GM21786 (cell line): ENCODE results near the gene SDR42E2.
"Not testable (repeated sequence)": the region's sequence is repeated elsewhere in the genome, so short reads cannot be mapped to it uniquely, and the experiment has no call there.

Experiments used
- ATAC-seq: cut with Tn5 transposase; IDR thresholded peaks from one replicate; pipeline ENCODE4 v1.9.1; 2021; ENCODE audit not compliant: unreplicated experiment

The SDR42E2 gene

GRCh38 chr16:22210285-22210684 lies 48.0 kb downstream of the SDR42E2 start:
- ATAC-seq, result no peak

DNA sequence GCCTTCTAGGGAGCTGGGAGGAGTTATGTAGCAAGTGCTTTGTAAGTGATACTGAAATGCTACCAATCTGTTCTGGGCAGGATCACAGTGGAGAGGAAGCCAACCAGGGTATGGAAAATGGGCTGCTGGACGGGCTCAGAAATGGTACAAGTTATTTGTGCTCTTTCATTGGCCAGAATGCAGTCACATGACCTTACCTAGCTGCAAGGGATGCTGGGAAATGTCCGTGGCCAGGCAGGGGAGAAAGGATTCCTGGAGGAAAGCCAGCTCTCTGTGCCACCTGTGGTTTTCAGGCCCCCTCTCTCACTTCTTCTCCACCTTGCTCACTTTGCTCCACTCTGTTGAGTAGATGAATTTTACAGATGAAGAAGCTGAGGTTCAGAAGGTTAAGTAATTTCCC lies 48.5 kb downstream of the SDR42E2 start:
- ATAC-seq, result no peak

GRCh38 chr16:22213236-22213635 lies 50.9 kb downstream of the SDR42E2 start:
- ATAC-seq, result no peak

- ATAC-seq, result no peak
These were observed 51.5 kb downstream of the SDR42E2 start for GRCh38 chr16:22213801-22214200.

GRCh38 chr16:22214402-22214801 lies 52.1 kb downstream of the SDR42E2 start:
- ATAC-seq, result no peak

GRCh38 chr16:22214889-22215288 lies 52.6 kb downstream of the SDR42E2 start:
- ATAC-seq, result no peak

- no peak for ATAC-seq
These were observed 54.0 kb downstream of the SDR42E2 start for GRCh38 chr16:22216191-22216831.

DNA sequence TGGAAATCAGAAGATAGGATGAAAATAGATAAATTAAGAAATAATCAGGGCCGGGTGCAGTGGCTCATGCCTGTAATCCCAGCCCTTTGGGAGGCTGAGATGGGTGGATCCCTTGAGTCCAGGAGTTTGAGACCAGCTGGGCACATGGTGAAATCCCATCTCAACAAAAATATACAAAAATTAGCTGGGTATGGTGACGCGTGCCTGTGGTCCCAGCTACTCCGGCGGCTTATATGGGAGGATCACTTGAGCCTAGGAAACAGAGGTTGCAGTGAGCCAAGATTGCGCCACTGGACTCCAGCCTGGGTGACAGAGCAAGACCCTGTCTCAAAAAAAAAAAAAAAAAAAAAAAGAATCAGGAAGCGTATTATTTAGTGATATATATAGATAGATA lies 54.5 kb downstream of the SDR42E2 start:
- not testable (repeated sequence) for ATAC-seq

DNA sequence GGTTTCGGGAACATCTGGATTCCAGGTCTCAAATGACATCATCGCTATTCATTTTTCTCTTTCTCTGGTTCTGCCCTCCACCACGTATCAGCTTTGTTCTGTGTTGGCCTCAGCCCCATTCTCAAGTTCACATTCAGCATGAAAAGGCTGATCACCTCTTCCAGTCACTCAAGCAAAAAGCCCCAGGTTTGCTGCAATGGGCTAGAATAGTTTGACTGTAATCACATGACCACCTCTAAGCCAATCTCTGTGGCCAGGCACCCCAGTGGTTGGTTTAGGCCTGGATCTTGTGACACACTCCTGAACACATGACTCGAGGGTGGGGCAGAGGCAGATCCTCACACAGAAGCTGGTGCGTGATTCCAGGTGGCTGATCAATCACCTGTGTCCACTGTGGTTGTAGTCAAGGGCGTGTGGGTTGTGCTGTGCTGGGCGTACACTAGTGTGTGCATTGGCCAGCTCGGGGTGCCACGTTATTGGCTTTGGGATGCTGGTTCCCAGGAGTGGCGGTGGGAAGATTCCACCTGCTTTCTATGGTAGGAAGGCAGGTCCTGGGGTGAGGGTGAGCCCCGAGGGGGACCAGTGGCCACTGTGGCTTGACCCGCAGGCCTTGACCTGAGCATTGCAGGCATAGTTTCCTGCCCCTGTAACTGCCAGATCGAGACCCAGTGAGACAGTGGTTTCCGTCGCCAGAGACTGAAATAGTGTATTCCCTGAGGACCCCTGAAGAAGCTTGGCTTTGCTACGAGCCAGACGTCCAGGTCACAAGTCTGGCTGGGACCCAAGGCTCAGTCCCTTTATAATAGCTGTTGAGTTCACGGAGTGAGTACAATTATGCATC lies 55.8 kb downstream of the SDR42E2 start:
- peak; percentile 85 for ATAC-seq

DNA sequence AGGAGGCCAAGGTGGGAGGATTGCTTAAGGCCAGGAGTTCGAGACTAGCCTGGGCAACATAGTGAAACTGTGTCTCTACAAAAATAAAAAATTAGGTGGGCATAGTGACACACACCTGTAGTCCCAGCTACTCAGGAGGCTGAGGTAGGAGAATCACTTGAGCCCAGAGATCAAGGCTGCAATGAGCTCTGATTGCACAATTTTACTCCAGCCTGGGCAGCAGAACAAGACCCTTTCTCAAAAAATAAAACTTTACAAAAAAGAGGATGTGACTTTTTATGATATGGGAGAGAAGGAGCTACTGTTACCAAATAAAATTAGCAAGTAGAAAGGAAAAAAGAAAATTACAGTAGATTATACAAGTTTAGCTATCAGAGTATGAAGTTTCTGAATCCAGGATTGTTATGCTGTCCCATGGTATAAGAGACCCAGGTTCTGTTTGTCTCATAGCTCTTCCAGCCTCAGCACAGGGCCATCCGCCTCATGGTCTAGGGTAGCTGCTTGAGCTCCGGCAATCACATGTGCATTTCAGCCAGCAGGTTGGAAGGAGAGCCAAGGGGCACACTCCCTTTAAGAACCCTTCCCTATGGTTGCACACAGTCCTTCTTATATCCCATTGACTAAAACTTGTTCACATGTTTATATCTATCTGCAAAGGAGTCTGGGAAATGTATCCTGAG lies 57.2 kb downstream of the SDR42E2 start:
- ATAC-seq, result no peak

- ATAC-seq, result no peak
These were observed 57.7 kb downstream of the SDR42E2 start for GRCh38 chr16:22220069-22220440.

DNA sequence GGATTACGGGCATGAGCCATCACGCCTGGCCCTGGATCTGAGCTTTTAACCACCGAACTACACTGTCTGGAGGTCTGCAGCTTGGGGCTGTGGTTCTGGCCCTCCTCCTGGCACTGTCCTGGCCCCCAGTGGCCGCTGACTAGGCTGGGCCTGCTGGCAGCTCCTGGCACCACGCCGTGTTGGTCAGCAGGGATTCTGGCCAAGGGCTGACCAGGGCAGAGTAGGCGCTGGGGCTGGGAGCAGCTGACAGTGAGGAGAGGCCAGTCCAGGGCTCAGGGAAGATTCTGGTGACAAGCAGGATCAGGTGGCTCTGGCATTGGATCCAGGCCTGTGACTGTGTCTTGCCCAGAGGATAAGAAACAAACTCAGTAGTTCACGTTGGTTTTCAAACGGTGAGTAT lies 58.4 kb downstream of the SDR42E2 start:
- ATAC-seq, result no peak

DNA sequence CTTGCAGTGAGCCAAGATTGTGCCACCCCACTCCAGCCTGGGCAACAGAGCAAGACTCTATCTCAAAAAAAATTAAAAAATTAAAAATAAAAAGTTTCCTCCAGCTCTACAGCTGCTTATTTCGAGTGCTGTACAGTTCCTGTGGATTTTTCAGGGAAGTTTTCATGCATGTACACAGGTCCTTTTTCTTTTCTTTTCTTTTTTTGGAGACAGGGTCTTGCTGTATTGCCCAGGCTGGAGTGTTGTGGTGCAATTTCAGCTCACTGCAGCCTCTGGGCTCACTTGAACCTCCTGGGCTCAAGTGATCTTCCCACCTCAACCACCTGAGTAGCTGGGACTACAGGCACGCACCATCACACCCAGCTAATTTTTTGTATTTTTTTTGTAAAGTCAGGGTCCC lies 59.7 kb downstream of the SDR42E2 start:
- ATAC-seq, result no peak

DNA sequence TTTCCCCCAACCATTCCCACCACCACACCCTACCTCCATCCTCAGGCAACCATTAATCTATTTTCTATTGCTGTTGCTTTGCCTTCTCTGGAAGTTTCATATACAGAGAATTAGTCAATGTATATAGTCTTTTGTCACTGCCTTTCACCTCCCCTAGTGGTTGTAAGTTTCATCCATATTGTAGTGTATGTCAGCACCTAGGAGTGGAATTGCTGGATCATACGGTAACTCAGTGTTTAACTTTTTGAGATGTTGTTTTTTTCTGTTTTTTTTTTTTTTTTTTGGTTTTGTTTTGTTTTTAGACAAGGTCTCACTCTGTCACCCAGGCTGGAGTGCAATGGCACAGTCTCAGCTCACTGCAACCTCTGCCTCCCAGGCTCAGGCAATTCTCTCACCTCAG lies 60.7 kb downstream of the SDR42E2 start:
- ATAC-seq, result no peak

DNA sequence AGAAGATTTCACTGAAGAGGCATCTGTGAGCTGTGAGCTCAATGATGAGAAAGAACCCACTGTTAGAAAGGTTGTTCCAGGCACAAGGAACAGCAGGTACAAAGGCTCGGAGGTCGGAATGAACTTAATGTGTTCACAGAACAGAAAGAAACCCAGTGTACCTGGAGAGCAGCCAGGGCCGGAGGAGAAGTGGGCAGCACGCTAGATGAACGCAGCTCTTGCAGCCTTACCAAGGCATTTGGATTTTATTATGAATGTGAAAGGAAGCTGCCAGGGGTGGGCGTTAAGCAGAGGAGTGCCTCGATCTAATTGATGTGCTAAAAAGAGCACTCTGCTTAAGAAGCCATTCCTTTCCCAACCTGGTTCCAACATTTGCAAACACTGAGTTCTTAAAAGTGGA lies 62.8 kb downstream of the SDR42E2 start:
- no peak for ATAC-seq

GRCh38 chr16:22229889-22230288 lies 67.6 kb downstream of the SDR42E2 start:
- ATAC-seq, result no peak

DNA sequence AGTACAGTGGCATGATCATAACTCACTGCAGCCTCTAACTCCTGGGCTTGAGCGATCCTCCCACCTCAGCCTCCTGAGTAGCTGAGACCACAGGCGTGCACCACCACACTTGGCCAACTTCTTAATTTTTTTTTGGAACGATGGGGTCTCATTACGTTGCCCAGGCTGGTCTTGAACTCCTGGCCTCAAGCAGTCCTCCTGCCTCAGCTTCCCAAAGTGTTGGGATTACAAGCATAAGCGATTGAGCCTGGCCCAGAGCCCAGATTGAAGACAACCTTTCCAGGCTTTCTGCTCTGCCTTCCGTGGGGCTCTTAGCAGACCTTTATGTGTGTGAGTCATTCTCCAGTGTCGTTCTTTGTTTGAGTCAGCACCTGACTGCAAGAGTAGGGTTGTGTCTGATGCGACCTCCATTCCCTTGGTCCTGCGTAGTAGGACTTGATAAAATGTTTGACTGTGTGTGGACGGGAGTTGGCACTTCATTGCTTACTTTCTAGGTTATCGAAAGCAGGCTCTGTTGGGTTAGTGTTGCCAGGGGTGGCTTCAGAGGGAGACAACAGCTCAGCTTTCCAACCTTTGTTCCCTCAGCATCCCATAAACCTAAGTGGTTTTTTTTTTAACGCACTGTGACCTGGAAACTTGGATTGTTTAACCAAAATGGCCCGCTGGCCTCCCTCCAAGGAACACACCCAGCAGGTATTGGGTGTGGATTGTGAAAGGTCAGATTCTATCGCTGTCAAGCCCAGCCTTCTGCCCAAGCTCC lies 70.2 kb downstream of the SDR42E2 start:
- ATAC-seq, result no peak

DNA sequence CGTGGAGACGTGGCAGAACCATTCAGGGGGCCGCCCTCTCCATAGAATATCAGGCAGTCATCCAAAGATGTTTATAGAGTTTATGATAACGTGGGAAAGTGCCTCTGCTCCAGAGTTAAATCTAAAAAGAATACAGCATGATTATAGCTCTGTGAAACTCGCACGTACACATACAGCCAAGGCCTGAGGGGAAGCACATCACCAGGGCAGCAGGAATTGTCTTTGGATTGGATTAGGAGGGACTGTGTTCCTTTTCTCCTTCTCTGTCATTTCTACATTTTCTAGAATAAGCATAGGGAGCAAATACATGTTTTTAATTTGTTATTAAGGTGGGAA lies 70.7 kb downstream of the SDR42E2 start:
- ATAC-seq, result no peak

DNA sequence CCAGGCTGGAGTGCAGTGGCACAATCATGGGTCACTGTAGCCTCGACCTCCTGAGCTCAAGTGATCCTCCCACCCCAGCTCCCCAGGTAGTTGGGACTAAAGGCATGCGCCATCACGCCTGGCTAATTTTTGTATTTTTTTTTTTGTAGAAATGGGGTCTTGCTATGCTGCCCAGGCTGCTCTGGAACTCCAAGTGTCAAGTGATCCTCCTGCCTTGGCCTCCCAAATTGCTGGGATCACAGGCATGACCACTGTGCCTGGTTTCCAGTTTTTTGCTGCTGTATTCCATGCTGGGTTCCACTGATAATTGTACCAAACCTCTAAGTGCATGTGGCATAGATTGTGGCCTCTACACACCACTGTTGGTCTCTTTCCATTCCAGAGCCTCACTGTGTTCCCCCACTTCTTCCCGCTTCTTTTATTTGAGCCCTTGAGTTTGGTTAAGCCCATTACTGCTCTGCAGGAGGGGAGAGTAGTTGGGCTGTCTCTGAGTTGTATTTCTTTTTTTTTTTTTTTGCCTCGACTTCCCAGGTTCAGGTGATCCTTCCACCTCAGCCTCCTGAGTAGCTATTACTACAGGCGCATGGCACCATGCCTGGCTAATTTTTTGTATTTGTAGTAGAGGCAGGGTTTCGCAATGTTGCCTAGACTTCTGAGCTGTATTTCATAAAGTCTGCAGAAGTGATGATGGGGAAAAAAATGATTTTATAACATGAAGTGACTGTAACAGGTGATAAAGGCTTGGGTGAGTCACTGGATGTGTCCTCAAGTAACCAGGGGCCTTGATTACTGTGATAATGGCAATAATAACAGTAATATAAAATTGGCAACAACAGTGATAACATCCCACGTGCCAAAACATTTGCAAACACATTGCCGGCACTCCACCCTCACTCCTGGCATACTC lies 73.8 kb downstream of the SDR42E2 start:
- ATAC-seq, result no peak

- no peak for ATAC-seq
These were observed 77.0 kb downstream of the SDR42E2 start for GRCh38 chr16:22239131-22239805.
